ENCODE data around the gene ZP4.

Gene ZP4

DNA sequence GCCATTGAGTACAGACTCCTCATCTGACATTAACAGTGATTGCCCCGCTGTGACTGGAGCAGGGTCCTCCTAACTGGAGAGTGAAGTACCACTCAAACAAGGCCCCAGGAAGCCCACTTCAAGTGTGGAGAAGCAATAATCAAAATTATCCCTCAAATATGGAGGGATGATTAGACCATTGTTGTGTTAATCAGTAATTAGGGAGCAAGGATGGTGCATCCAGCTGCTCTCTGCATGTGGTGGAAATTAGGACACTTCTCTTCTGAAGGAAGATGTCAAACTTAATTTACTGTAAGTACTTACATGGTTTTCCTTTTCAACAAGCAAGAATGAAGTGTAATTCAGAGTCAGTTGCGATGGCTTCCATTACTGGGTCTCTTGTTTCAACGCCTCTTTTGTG, 3.4 kb upstream of the ZP4 start:
- no peak for TF ChIP-seq ZFX (IDR thresholded peaks at IDR 0.05)
- TF ChIP-seq, protein P1, sequence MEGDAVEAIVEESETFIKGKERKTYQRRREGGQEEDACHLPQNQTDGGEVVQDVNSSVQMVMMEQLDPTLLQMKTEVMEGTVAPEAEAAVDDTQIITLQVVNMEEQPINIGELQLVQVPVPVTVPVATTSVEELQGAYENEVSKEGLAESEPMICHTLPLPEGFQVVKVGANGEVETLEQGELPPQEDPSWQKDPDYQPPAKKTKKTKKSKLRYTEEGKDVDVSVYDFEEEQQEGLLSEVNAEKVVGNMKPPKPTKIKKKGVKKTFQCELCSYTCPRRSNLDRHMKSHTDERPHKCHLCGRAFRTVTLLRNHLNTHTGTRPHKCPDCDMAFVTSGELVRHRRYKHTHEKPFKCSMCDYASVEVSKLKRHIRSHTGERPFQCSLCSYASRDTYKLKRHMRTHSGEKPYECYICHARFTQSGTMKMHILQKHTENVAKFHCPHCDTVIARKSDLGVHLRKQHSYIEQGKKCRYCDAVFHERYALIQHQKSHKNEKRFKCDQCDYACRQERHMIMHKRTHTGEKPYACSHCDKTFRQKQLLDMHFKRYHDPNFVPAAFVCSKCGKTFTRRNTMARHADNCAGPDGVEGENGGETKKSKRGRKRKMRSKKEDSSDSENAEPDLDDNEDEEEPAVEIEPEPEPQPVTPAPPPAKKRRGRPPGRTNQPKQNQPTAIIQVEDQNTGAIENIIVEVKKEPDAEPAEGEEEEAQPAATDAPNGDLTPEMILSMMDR (conservative IDR thresholded peaks at IDR 0.05) = no peak
- H3K27ac ChIP-seq = no peak overlapping the region

DNA sequence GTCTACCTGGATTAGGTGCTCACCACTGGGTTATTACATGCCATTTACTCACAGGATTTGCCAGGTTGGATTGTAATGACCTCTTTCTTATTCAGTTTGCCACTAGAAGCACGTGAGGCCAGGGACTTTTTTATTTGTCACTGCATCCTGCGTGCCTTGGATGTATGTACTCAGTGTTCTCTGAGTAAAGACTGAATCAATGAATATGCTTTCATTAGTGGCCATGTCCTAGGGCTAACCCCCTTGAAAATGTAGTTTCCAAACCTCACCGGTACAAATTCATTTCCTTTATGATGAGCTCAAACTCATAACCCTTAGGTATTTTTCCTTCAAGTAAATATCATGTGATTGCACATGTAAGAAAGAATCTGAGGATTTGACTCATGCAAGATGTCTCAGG, 1.3 kb upstream of the ZP4 start:
- H3K27ac ChIP-seq = no peak overlapping the region

DNA sequence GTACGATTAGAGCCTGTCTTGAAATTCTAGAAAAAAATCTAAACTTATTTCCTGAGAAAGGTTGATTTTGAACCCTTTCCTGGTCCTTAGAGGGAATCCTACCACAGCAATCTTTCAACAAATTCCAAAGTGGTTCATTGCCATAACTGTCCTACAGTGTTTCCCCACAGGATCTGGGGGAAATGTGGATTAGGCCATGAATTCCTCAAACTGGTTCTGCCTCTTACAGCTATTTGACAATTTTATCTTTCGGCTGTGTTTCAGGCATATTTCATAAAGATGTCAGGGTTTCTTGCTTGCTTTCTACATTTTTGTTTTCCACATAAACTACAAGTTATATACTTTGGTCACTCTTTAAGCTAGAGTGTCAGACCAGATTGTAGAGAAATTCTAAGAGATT, 544 bp upstream of the ZP4 start:
- no peak for TF ChIP-seq ZFX (IDR thresholded peaks at IDR 0.05)
- TF ChIP-seq, protein P1 (conservative IDR thresholded peaks at IDR 0.05) = no peak
- no peak overlapping the region for H3K27ac ChIP-seq

More for the DNA sequence above, 1.3 kb upstream of the ZP4 start:
- no peak for TF ChIP-seq ZFX (IDR thresholded peaks at IDR 0.05)
- TF ChIP-seq, protein P1 (conservative IDR thresholded peaks at IDR 0.05) = no peak

DNA sequence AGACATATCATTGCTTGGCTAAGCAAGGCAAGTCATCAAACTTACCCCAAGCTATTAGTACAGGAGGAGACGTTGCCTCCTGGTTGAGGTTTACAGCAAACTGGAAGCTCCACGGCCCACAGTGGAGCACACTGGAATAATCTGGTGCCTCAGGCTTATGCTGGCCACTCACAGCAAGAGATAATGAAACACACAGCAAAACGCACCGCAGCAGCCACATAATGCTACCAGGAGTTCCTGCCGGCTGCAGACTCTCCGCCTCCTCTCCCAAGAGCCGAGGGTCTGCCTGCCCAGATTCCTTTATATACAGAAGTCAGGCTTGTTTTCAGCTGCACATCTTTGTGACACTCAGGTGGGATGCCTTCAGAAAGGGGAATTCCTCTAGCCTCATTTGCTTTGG, 306 bp downstream of the ZP4 start:
- H3K27ac ChIP-seq = no peak overlapping the region
- TF ChIP-seq, protein P1 (conservative IDR thresholded peaks at IDR 0.05) = no peak
- TF ChIP-seq ZFX (IDR thresholded peaks at IDR 0.05) = no peak

DNA sequence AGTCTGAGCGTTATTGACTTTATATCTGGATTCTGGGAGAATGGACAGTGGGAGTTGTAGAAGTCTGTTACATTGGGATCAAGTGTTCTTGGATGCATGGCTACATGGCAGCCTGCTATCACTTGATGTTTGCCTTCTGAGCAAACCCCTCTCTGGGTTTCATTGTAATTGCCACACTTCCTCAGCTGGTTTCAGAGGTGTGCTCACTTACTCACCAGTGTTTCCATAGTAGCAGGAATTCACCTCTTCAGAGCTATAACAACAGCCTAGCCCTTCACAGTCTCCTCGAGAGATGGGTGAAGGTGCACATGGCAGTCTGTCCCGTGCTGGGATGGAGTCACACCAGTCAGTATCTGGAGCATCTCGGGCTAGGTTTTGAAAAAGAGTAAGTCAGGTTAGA, 2.6 kb downstream of the ZP4 start:
- H3K27ac ChIP-seq = no peak overlapping the region
- TF ChIP-seq, protein P1 (conservative IDR thresholded peaks at IDR 0.05) = no peak
- no peak for TF ChIP-seq ZFX (IDR thresholded peaks at IDR 0.05)

DNA sequence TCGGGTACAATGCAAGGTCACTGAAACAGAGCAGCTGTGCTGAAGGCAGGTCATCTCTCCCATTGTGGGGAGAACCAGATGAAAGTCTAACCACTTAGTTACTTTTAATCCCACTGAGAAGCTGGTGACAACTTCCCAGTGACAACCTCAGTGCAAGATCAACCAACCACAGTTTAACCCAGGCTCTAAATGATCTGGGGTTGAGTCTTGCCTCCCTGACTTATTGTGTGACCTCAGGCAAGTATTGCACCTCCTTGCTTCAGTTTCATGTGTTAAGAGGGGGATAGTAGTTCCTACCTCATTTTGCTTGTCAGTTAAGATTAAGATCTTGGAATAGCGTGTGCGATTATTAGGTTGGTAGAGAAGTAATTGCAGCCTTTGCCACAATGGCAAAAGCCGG, 3.2 kb downstream of the ZP4 start:
- H3K27ac ChIP-seq = no peak overlapping the region
- no peak for TF ChIP-seq ZFX (IDR thresholded peaks at IDR 0.05)
- TF ChIP-seq, protein P1 (conservative IDR thresholded peaks at IDR 0.05) = no peak

DNA sequence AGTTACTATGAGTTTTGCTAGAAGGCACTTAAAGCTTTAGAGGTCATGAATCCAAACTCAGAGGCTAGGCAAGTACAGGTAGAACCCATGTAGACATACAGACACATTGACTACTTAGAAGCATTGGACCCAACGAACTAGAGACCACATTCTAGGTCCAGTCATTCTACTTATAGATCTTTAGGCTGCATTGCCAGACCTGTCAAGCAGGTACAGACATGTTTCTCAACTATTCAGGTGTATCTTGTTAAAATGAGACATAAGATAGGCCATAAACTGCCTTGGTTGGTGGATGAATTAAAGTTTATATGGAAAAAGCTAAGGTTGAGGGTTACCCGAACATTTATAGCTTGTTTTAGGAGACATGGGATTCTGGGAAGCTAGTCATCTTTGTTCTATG, 6.5 kb downstream of the ZP4 start:
- no peak overlapping the region for H3K27ac ChIP-seq
- TF ChIP-seq, protein P1 (conservative IDR thresholded peaks at IDR 0.05) = no peak
- TF ChIP-seq ZFX (IDR thresholded peaks at IDR 0.05) = no peak

Data from C4-2B (cell line).